B cell (primary cell): ENCODE measurements around the gene ACE. TPM values are rescaled to one million over a fixed set of nuclear protein-coding genes. Genes with fewer than 3 reads are reported as not detected.

Experiments
- ATAC-seq: fragments of 200-7000 bp; cut with Tn5 transposase; one replicate; pipeline ENCODE4 v1.10.0; 2021; ENCODE audit warnings: low read depth, mild to moderate bottlenecking, moderate number of reproducible peaks, moderate library complexity
- CTCF ChIA-PET: fragments of 350-600 bp; sonication (Branson Sonifier 250); formaldehyde crosslinking; loops from one replicate; lab custom pipeline; 2021; ENCODE audit warnings: antibody characterized with exemption, inconsistent platforms; lab: Charles Lee
- POLR2A ChIA-PET: fragments of 350-600 bp; sonication (Branson Sonifier 250); formaldehyde crosslinking; loops from one replicate; lab custom pipeline; 2021; ENCODE audit warnings: antibody characterized with exemption; lab: Charles Lee
- DNase-seq: peaks from one replicate; pipeline ENCODE4 v3.0.0; 2013
- H2AFZ ChIP-seq: 2 replicates; pipeline ENCODE4 v1.6.1; 2012; ENCODE audit warnings: mild to moderate bottlenecking, low read depth, low read length; ENCODE audit not compliant: insufficient read depth, poor library complexity, severe bottlenecking
- H3K27ac ChIP-seq, 2 donors: 1 replicate in 1 of 2; 2 replicates in 1 of 2; pipeline ENCODE4 v1.5.1; 2012 to 2013; ENCODE audit warnings: low read length in 2 of 2, mild to moderate bottlenecking in 2 of 2, moderate library complexity in 1 of 2
- H3K27me3 ChIP-seq, 4 experiments: fragments of 200-600 bp in 1 of 4; sonication (generic) in 1 of 4; replicated peaks in 1 of 4; 1 replicate in 2 of 4; 2 replicates in 2 of 4; pipeline versions ENCODE4 v1.6.1 to v1.7.0; 2013 to 2016; ENCODE audit warnings: low read length in 3 of 4, mild to moderate bottlenecking in 2 of 4, mixed read lengths in 1 of 4, moderate library complexity in 1 of 4; ENCODE audit not compliant: insufficient read depth in 4 of 4, control insufficient read depth in 3 of 4; ENCODE audit errors: control extremely low read depth in 1 of 4
- H3K36me3 ChIP-seq, 2 experiments: replicated peaks in 1 of 2; 1 replicate in 1 of 2; 2 replicates in 1 of 2; pipeline versions ENCODE4 v1.6.1 to v1.7.1; 2013; ENCODE audit warnings: low read length in 1 of 2; ENCODE audit not compliant: insufficient read depth in 2 of 2, control insufficient read depth in 1 of 2; ENCODE audit errors: control extremely low read depth in 1 of 2, extremely low read depth in 1 of 2
- H3K4me1 ChIP-seq, 2 donors: fragments of 200-600 bp in 1 of 2; sonication (generic) in 1 of 2; 1 replicate in 1 of 2; 2 replicates in 1 of 2; pipeline versions ENCODE4 v1.5.1 to v1.6.1; 2013 to 2017; ENCODE audit warnings: low read length in 2 of 2; ENCODE audit not compliant: control insufficient read depth in 2 of 2, insufficient read depth in 2 of 2
- H3K4me2 ChIP-seq: replicated peaks from 2 replicates; pipeline ENCODE3; 2012; ENCODE audit warnings: mild to moderate bottlenecking, low read depth, low read length; ENCODE audit not compliant: poor library complexity, severe bottlenecking
- H3K4me3 ChIP-seq, 5 experiments: fragments of 200-600 bp in 1 of 5; sonication (generic) in 1 of 5; 1 replicate in 3 of 5; 2 replicates in 2 of 5; pipeline versions ENCODE4 v1.5.1 to v1.7.0; 2011 to 2016; ENCODE audit warnings: low read length in 4 of 5, mild to moderate bottlenecking in 4 of 5, low read depth in 2 of 5, control low read depth in 1 of 5, moderate library complexity in 1 of 5; ENCODE audit not compliant: insufficient read depth in 1 of 5; ENCODE audit errors: control extremely low read depth in 1 of 5, extremely low read depth in 1 of 5
- H3K79me2 ChIP-seq: fragments of 200-600 bp; sonication (generic); one replicate; pipeline ENCODE4 v1.6.0; 2016; ENCODE audit warnings: low read length; ENCODE audit not compliant: control insufficient read depth, insufficient read depth
- H3K9ac ChIP-seq: fragments of 200-600 bp; sonication (generic); 2 replicates; pipeline ENCODE4 v1.6.1; 2017; ENCODE audit warnings: mild to moderate bottlenecking, low read length, moderate library complexity
- H3K9me3 ChIP-seq, 3 donors: one replicate each; pipeline versions ENCODE4 v1.6.1 to v1.7.1; 2013; ENCODE audit warnings: low read length in 2 of 3; ENCODE audit not compliant: control insufficient read depth in 2 of 3, insufficient read depth in 1 of 3; ENCODE audit errors: control extremely low read depth in 1 of 3
- H4K20me1 ChIP-seq: 2 replicates; pipeline ENCODE4 v1.6.0; 2012; ENCODE audit warnings: mild to moderate bottlenecking, low read length; ENCODE audit not compliant: insufficient read depth, control insufficient read depth, poor library complexity, severe bottlenecking
- H3K27ac Mint-ChIP-seq: one replicate; pipeline ENCODE4 v1.8.0; 2021; ENCODE audit warnings: mixed read lengths
- H3K27me3 Mint-ChIP-seq: one replicate; pipeline ENCODE4 v1.8.0; 2021; ENCODE audit warnings: mixed read lengths
- H3K4me1 Mint-ChIP-seq: one replicate; pipeline ENCODE4 v1.8.0; 2021; ENCODE audit warnings: mixed read lengths
- H3K4me3 Mint-ChIP-seq: one replicate; pipeline ENCODE4 v1.8.0; 2021; ENCODE audit warnings: mixed read lengths
- H3K9me3 Mint-ChIP-seq: one replicate; pipeline ENCODE4 v1.8.0; 2022; ENCODE audit warnings: mixed read lengths; ENCODE audit not compliant: insufficient read depth
- CTCF ChIP-seq: fragments of 200-600 bp; IDR thresholded peaks from one replicate; pipeline ENCODE4 v1.8.0; 2022; ENCODE audit warnings: antibody characterized with exemption, mild to moderate bottlenecking
- EZH2 ChIP-seq: IDR thresholded peaks from 2 replicates; pipeline ENCODE4 v1.6.1; 2012; ENCODE audit warnings: borderline replicate concordance, low read depth, mild to moderate bottlenecking, moderate library complexity, low read length; ENCODE audit not compliant: insufficient read depth, poor library complexity, severe bottlenecking
- WGBS: methylation state at CpG from one replicate; pipeline ENCODE4 v1.1.5; 2013; ENCODE audit warnings: missing lambda C conversion rate; ENCODE audit not compliant: insufficient coverage; 5-methylcytosine and 5-hydroxymethylcytosine counted together
- intact Hi-C: fragments of 100-400 bp; cut with micrococcal nuclease; formaldehyde crosslinking; loops from one replicate; pipeline ENCODE4 v1.10.0; 2022
- polyA plus RNA-seq: library from polyadenylated mRNA; depleted of rRNA; stranded (reverse); fragments of >200 nt; gene quantifications from 2 replicates; pipeline ENCODE4 v1.2.3, GENCODE V29; 2012
- total RNA-seq, 2 donors: library from RNA; stranded (reverse); fragments of 120-200 nt in 1 of 2; gene quantifications; 1 replicate in 1 of 2; 2 replicates in 1 of 2; pipeline versions ENCODE4 v1.2.3 to v1.2.4, GENCODE V29; 2013 to 2022

Gene ACE
- total and polyA plus RNA-seq, 2 donors (not counting 1 experiment from before 2014, with no cell fraction given), result 0.67 to 2.6 TPM

DNA sequence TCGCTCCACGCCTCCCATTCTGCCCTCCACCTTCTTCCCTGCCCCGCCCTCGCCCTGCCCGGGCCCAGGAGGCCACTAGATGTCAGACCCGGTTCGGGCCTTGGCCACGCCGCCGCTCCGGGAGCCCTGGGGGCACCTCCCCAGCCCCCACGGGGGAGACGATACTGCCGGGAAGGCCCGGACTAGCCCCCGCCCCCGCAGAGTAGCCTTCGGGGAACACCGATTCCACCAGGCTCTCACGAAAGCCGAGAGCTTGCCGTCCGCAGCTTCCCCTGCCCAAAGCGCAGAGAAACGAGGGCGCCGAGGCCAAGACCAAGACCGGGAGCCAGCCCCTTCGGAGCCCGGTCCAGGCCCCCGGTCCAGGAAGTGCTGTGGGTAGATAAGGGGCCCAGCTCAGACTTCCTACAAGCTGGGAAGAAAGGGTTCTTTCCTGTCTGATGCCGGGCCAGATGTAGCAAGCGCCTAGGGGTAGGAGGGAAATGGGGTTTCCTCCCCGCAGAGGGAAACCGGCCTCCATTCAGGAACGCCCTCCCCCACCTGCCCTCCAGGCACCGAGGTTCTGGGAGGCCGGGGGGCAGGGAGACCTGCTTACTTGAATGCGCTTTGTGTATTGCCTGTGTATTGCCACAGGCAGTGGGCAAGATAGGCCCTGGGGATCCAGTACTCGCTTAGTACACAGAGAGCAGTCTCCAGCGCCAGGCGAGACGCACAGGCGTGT lies 29.9 kb upstream of the ACE start:
- ATAC-seq (peak; percentile 6), DNase-seq (no peak)
- CTCF ChIA-PET, result interaction anchor here (1.4 to 2.9 kb wide), 3 partner anchors 21 to 165 kb away, joined by 5 to 13 read pairs (median 11); no protein-coding TSS in a partner anchor
- POLR2A ChIA-PET, result interaction anchor here (1.1 kb wide), 1 partner anchor 103 kb away, joined by 4 read pairs; the partner anchor contains the start of gene DCAF7
- H3K36me3 ChIP-seq, result no peaks in the 10 kb centered on the region
- H3K4me1 ChIP-seq, result peaks cover 13 to 24% of the 10 kb centered on the region in 2 donors
- H3K27me3 ChIP-seq, result peaks cover 0 to 2% (median 0%) of the 10 kb centered on the region in 4 experiments
- peaks cover 15% of the 10 kb centered on the region for H3K4me1 Mint-ChIP-seq
- H3K27ac Mint-ChIP-seq, result peak overlapping the region; percentile 63
- H3K9ac ChIP-seq, result peak overlapping the region; percentile 74
- H3K27me3 Mint-ChIP-seq, result peaks cover 6% of the 10 kb centered on the region
- peak overlapping the region; percentile 77 for H3K4me3 Mint-ChIP-seq
- H3K4me2 ChIP-seq, result peak overlapping the region; percentile 98
- peak overlapping the region in 4 of 5 experiments; percentile 54 to 65 (median 61) for H3K4me3 ChIP-seq
- H4K20me1 ChIP-seq, result no peaks in the 10 kb centered on the region
- H3K79me2 ChIP-seq, result no peaks in the 10 kb centered on the region
- H3K27ac ChIP-seq, result peak overlapping the region; percentile 20 to 79
- WGBS, result 9% methylated on average over 39 of the region's 44 CpGs
- no peak for TF ChIP-seq EZH2
- no peak for TF ChIP-seq CTCF
- H3K9me3 Mint-ChIP-seq, result no peaks in the 10 kb centered on the region
- H3K9me3 ChIP-seq, result no peaks in the 10 kb centered on the region
- intact Hi-C loops, result loop anchor here (1.0 to 5.0 kb wide), 6 partner anchors 30 to 398 kb away; partner anchors contain the start of genes ACE, DCAF7, MAP3K3 and TACO1
- H2AFZ ChIP-seq, result peak overlapping the region; percentile 80
